Measurements from ENCODE around the gene HORMAD2.
"Not testable (repeated sequence)": the region's sequence is repeated elsewhere in the genome, so short reads cannot be mapped to it uniquely, and the experiment has no call there.

Gene HORMAD2

DNA sequence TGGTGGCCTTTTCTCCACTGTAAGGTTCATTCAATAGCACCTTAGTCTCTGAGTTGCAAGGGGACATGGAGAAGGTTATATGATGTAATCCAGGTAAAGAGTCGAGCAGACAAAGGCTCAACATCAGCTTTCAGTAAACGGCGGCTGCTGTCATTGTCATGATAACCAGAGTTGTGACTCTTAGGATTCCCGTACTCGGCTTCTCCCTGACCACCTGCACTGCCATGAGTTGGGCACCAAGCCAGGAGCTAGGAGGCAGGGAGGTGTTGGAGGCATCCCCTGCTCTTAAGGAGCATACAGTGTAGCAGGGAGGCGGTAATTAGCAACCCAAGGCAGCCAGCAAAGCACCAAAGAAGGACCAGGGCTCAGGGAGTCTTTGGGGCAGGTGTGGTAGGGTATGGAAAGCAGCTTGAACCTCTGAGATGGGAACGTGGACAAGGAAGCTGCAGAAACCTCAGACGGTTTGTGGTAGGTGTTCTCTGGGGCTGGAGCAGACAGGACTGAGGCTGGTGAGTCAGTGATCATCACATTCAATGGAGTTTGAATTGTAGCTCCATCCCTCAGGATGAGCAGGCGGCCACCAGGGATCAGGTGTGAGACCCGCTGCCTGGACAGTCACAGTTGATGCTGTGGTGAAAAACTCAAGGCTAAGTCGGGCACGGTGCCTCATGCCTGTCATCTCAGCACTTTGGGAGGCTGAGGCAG lies 134.6 kb downstream of the HORMAD2 start:
- DNase-seq = no peak

- not testable (repeated sequence) for DNase-seq
These were observed 136.0 kb downstream of the HORMAD2 start for GRCh38 chr22:30216272-30216671.

DNA sequence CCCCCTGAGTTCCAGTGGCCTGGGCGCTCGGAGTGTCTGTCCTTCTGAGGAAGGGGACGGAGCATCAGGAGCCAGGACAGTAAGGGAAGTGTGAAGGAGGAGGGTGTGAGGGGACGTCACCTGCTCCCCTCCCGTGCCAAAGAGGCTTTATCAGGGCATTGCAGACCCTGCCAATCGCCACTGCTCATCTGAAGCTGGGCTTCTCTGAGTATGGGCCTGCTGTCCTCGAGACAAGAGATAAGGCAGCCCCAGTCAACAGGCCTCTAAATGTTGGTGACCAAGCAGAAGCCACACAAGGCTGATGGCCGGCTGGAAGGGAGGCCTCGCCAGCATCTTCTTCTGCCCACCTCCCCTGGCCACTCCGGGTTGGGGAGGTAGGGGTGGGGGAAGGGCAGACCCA lies 136.4 kb downstream of the HORMAD2 start:
- DNase-seq = no peak

GRCh38 chr22:30217698-30218560 lies 137.7 kb downstream of the HORMAD2 start:
- DNase-seq = no peak

DNA sequence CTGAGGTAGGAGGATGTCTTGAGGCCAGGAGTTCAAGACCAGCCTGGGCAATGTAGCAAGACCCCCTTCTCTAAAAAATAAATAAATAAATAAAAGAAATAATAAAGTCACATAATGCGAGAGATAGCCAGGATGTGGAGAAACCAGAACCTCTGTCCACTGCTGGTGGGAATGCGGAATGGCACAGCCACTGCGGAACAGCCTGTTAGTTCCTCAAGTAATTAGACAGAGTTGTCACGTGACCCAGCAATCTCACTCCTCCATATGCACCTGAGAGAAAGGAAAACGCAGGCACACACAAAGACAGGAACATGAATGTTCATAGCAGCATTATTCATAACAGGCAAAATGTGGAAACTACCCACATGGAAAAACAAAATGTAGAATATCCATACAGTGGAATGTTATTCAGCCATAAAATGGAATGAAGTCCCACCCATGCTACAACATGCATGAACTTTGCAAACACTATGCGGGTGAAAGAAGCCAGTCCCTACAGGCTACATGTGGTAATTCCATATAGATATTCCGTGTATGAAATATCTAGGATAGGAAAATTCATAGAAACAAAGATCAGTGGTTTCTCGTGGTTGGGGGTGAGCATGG lies 138.9 kb downstream of the HORMAD2 start:
- no peak for DNase-seq

DNA sequence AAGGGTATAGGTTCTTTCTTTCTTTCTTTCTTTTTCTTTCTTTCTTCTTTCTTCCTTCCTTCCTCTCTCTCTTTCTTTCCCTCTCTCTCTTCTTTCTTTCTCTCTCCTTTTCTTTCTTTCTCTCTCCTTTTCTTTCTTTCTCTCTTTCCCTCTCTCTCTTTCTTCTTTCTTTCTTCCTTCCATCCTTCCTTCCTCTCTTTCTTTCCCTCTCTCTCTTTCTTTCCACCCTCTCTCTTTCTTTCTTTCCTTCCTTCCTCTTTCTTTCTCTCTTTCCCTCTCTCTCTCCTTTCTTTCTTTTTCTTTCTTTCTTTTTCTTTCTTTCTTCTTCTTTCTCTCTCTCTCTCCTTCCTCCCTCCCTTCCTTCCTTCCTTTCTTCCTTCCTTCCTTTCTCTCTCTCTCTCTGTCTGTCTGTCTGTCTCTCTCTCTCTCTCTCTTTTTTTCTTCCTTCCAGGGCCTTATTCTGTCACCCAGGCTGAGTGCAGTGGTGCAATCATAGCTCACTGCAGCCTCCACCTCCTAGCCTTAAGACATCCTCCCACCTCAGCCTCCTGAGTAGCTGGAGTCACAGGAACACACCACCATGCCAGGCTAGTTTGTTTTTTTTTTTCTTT lies 139.5 kb downstream of the HORMAD2 start:
- DNase-seq = no peak

DNA sequence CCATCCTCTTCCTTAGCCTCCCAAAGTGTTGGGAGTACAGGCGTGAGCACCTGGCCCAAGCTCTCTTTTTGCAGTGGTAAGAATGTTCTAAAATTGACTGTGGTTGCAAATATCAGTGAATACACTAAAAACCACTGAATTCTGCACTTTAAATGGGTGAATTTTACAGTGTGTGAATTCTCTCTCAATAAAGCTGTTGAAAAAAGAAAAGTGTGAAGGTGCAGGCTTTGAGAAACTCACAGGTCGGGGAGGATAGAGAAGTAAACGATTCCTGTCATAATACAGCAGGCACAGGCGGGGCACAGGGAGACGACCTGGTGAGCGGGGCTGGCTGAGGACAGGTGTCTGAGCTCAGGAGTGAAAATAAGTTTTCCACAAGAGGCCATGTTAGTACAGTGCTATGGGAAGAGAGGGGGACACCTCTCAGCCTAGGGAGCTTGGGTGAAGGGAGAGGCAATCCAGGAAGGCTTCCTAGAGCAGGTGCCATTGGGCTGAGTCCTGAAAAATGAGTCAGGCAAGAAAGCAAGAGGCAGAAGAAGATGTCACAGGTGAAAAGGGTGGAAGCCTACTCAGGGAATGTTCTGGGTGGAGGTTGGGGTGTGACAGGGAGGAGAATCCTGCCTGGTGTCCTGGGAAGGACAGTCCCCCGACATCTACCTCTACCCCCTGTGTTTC lies 140.2 kb downstream of the HORMAD2 start:
- no peak for DNase-seq

- DNase-seq = no peak
These were observed 141.1 kb downstream of the HORMAD2 start for GRCh38 chr22:30221121-30221992.

DNA sequence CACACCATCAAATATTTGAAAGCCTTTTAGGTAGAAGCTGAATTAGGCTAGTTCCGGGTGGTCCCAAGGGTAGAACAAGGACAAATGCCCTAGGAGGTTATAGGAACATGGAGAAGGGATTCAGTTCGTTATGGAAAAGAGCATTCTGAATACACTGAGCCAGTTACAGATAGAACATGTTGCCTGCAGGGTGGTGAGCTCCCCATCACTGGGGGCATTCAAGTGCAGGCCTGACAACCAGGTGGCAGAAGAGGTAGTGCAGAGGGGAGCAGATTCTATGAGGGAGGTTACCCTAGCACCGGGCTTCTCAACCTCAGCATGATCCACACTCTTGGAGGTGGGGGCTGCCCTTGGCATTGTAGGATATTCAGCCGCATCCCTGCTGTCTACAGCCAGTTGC lies 142.1 kb downstream of the HORMAD2 start:
- no peak for DNase-seq

DNA sequence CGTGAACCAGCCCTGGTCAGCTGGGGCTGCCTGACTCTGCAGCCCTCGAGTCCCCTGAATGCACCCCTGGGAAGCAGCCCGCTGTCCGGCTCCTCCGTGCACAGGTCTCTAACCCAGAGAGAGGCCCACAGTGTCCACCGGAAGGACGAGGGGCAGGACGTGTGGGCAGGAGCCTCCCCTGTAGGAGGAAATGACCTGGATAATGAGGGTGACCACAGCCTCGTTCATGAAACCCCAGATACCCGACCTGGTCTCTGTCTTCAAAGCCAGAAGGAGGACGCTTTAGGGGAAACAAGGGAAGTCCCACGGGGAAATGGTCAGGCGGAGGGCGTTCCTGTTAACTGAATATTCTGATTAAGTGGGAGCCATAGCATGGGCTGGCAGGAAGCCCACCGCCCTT lies 143.0 kb downstream of the HORMAD2 start:
- no peak for DNase-seq

GRCh38 chr22:30224161-30224857 lies 144.0 kb downstream of the HORMAD2 start:
- DNase-seq = no peak

DNA sequence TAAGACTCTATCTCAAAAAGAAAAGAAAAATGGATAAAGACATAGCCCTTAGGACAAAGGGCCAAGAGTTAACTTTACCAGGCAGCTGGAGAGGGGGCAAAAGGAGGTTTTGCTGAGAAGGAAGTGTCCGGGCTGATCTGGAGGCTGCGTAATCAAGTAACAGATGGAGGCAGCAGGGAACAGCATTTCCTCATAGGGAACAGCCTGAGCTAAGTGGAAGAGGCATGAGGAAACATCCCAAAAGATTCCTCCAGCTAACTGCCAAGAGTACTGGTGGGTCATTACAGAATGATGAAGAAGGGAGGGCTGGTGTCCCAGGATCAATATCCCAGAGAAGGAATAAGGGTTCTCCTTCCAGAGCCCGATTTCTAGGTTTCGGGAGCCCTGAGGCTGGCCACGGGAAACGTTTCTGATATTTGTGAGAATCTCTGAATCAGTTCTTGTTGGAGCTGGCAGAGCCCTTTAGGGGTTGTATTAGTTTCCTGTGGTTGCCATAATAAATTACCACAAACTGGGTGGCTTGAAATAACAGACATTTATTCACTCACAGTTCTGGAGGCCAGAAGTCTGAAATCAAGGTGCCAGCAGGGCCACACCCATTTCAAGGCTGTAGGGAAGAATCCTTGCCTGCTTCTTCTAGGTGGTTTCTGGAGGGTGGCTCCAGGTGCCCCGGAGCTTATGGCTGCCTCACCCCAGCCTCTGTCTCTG lies 145.1 kb downstream of the HORMAD2 start:
- no peak for DNase-seq

DNA sequence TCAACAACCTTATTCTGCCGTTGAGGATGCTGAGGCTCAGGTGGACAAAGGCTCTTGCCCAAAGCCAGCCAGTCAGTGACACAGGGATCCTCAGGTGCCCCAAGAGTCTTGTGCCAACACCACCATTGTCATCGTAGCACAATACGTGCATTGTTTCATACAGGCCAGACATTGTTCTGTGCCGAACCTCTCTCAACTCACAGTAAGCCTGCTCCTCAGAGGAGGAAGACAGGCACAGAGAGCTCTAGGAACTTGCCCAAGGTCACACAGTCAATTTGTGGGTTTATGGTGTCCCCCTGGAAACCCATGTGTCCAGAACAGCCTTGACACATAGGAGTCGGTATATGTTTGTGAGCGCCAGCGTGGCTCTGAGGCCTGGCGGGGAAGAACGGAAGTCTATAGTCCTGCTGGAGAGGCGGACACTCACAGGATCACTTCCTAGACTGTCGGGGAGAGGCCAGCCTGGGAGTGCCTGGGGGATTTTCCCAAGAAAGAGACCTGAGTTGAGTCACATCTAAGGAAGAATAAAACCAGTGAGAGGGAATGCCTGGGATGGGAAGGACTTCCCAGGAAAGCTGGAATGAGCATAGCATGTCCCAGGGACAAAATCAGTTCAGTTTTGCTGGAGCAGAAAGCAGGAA lies 146.0 kb downstream of the HORMAD2 start:
- DNase-seq = no peak

All from amniotic stem cell (primary cell).